SK-N-SH (cell line): ENCODE results near the gene CPEB3. TPM values are rescaled to one million over a fixed set of nuclear protein-coding genes. Genes with fewer than 3 reads are reported as not detected.

ENCODE experiments used
- CTCF ChIA-PET: fragments of 300-600, 350-600 bp; formaldehyde crosslinking; extraction: SDS; loops from one replicate; lab custom pipeline; 2021; lab: Yijun Ruan, JAX
- POLR2A ChIA-PET: fragments of 350-600 bp; sonication (Branson Sonifier 250); formaldehyde crosslinking; extraction: SDS; loops from one replicate; lab custom pipeline; 2020; ENCODE audit warnings: antibody characterized with exemption, inconsistent platforms; lab: Yijun Ruan, JAX
- DNase-seq: peaks from one replicate; pipeline ENCODE4 v3.0.0; 2012
- H2AFZ ChIP-seq: fragments of 200-600 bp; sonication (generic); 2 replicates; pipeline ENCODE4 v1.8.1; 2016; ENCODE audit warnings: antibody characterized with exemption, mild to moderate bottlenecking, low read depth
- H3F3A ChIP-seq: fragments of 200-600 bp; sonication (generic); replicated peaks from 2 replicates; pipeline ENCODE3; 2016; ENCODE audit warnings: antibody characterized with exemption, mild to moderate bottlenecking; ENCODE audit not compliant: insufficient read depth
- H3K27ac ChIP-seq, 2 experiments: fragments of 200-500 bp in 1 of 2; fragments of 200-600 bp in 1 of 2; sonication (Bioruptor generic) in 1 of 2; sonication (generic), shearing (Covaris generic) in 1 of 2; 2 replicates each; pipeline versions ENCODE4 v1.5.1 to v1.6.1; 2014 to 2016; ENCODE audit warnings: low read depth in 2 of 2, inconsistent platforms in 1 of 2, low read length in 1 of 2, mild to moderate bottlenecking in 1 of 2, mixed read lengths in 1 of 2
- H3K27me3 ChIP-seq: fragments of 200-600 bp; sonication (generic), shearing (Covaris generic); 2 replicates; pipeline ENCODE4 v1.6.1; 2016; ENCODE audit warnings: mixed run types; ENCODE audit not compliant: insufficient read depth
- H3K36me3 ChIP-seq, 2 experiments: fragments of 200-500 bp in 1 of 2; fragments of 200-600 bp in 1 of 2; sonication (Bioruptor generic) in 1 of 2; sonication (generic) in 1 of 2; replicated peaks in 1 of 2; 2 replicates each; pipeline versions ENCODE3 to v1.5.1; 2014 to 2016; ENCODE audit warnings: low read length in 1 of 2, mild to moderate bottlenecking in 1 of 2; ENCODE audit not compliant: insufficient read depth in 2 of 2, control insufficient read depth in 1 of 2
- H3K4me1 ChIP-seq, 2 experiments: fragments of 200-500 bp in 1 of 2; fragments of 200-600 bp in 1 of 2; sonication (Bioruptor generic) in 1 of 2; sonication (generic), shearing (Covaris generic) in 1 of 2; 2 replicates each; pipeline versions ENCODE4 v1.5.1 to v1.6.1; 2014 to 2016; ENCODE audit warnings: low read depth in 1 of 2, low read length in 1 of 2, mixed run types in 1 of 2; ENCODE audit not compliant: insufficient read depth in 2 of 2, control insufficient read depth in 1 of 2
- H3K4me2 ChIP-seq: fragments of 200-600 bp; sonication (generic), shearing (Covaris generic); 2 replicates; pipeline ENCODE4 v1.6.1; 2017; ENCODE audit warnings: mixed run types
- H3K4me3 ChIP-seq, 2 experiments: fragments of 200-500 bp in 1 of 2; fragments of 200-600 bp in 1 of 2; sonication (Bioruptor generic) in 1 of 2; sonication (generic), shearing (Covaris generic) in 1 of 2; 2 replicates each; pipeline versions ENCODE4 v1.5.1 to v1.8.1; 2014 to 2016; ENCODE audit warnings: low read depth in 2 of 2, inconsistent platforms in 1 of 2, low read length in 1 of 2, mild to moderate bottlenecking in 1 of 2, mixed read lengths in 1 of 2, moderate library complexity in 1 of 2
- H3K79me2 ChIP-seq: fragments of 200-600 bp; sonication (generic); 2 replicates; pipeline ENCODE4 v1.8.1; 2017; ENCODE audit warnings: mild to moderate bottlenecking; ENCODE audit not compliant: insufficient read depth
- H3K9ac ChIP-seq: fragments of 200-600 bp; sonication (generic); 2 replicates; pipeline ENCODE4 v1.6.1; 2017; ENCODE audit warnings: mixed run types
- H3K9me2 ChIP-seq: fragments of 200-600 bp; sonication (generic); 2 replicates; pipeline ENCODE4 v1.6.1; 2017; ENCODE audit warnings: mixed run types
- H3K9me3 ChIP-seq: fragments of 200-600 bp; sonication (generic); 2 replicates; pipeline ENCODE4 v1.6.1; 2017; ENCODE audit warnings: mixed run types, mild to moderate bottlenecking, moderate library complexity
- H4K20me1 ChIP-seq: fragments of 200-600 bp; sonication (generic); 2 replicates; pipeline ENCODE4 v1.6.1; 2017; ENCODE audit warnings: mild to moderate bottlenecking, mixed run types; ENCODE audit not compliant: insufficient read depth
- CTCF ChIP-seq: fragments of 200-600 bp; sonication (generic); IDR thresholded peaks from 2 replicates; pipeline ENCODE4 v1.6.1; 2017; ENCODE audit warnings: antibody characterized with exemption, mild to moderate bottlenecking, moderate library complexity
- NRF1 ChIP-seq: IDR thresholded peaks from 2 replicates; pipeline ENCODE4 v1.6.1; 2012; ENCODE audit warnings: low read depth, mild to moderate bottlenecking, low read length
- REST ChIP-seq: IDR thresholded peaks from 2 replicates; pipeline ENCODE4 v1.6.1; 2012; ENCODE audit warnings: mild to moderate bottlenecking, low read depth, low read length, moderate library complexity
- USF2 ChIP-seq: fragments of 150-350 bp; IDR thresholded peaks from 2 replicates; pipeline ENCODE4 v1.6.1; 2017; ENCODE audit warnings: antibody characterized with exemption, low read length, low read depth, borderline replicate concordance
- ZBTB33 ChIP-seq: IDR thresholded peaks from 2 replicates; pipeline ENCODE4 v1.4.0; 2012; ENCODE audit warnings: low read depth, borderline replicate concordance
- WGBS: methylation state at CpG from one replicate; pipeline ENCODE4 v1.1.6; 2017; ENCODE audit warnings: low lambda C conversion rate; 5-methylcytosine and 5-hydroxymethylcytosine counted together
- polyA plus RNA-seq, 3 experiments: library from polyadenylated mRNA; depleted of rRNA; stranded (reverse); fragments of >200 nt; gene quantifications; 2 replicates each; pipeline ENCODE4 v1.2.3, GENCODE V29; 2012

The CPEB3 gene
- polyA plus RNA-seq, 1 of the 3 experiments (the other 2 are of a cell fraction), result 0.36 TPM

- TF ChIP-seq REST (no peak), NRF1 (no peak), ZBTB33 (no peak), CTCF (no peak)
Measured at GRCh38 chr10:92323079-92323478, 32.2 kb upstream of the CPEB3 start (continued).

GRCh38 chr10:92316610-92317009 is 25.7 kb upstream of the CPEB3 start:
- H3K9ac ChIP-seq, result no peak overlapping the region
- H3K79me2 ChIP-seq, result peaks cover 80% of the 10 kb centered on the region
- no peaks in the 10 kb centered on the region for H4K20me1 ChIP-seq
- WGBS, result 93% methylated on average over 2 of the region's 2 CpGs
- H3K4me2 ChIP-seq, result no peak overlapping the region
- no peak for TF ChIP-seq USF2
- TF ChIP-seq, all 33 proteins: peak for 0
- Histone ChIP-seq H3K4me3 (no peak overlapping the region), H3K27ac (no peak overlapping the region), H3K9me2 (no peaks in the 10 kb centered on the region), H3K36me3 (peaks cover 11 to 32% of the 10 kb centered on the region in 2 experiments), H3F3A (peaks cover 9% of the 10 kb centered on the region), H2AFZ (no peak overlapping the region), H3K9me3 (no peaks in the 10 kb centered on the region), H3K4me1 (no peaks in the 10 kb centered on the region), H3K27me3 (no peaks in the 10 kb centered on the region)
- ChIA-PET CTCF (no interaction called here), POLR2A (no interaction called here)
- no peak for DNase-seq
